Activated naive CD8-positive, alpha-beta T cell treated with anti-CD3 and anti-CD28 coated beads for 36 hours (primary cell): ENCODE data around the gene DNAJB6. TPM values are rescaled to one million over a fixed set of nuclear protein-coding genes. Genes with fewer than 3 reads are reported as not detected.

Source experiments
- DNase-seq: peaks from one replicate; pipeline ENCODE4 v3.0.0; 2021
- H3K27ac Mint-ChIP-seq: one replicate; pipeline ENCODE4 v1.8.0; 2022; ENCODE audit warnings: mild to moderate bottlenecking, moderate library complexity, mixed read lengths
- H3K27me3 Mint-ChIP-seq: one replicate; pipeline ENCODE4 v1.8.0; 2022; ENCODE audit warnings: mild to moderate bottlenecking, mixed read lengths
- H3K36me3 Mint-ChIP-seq: one replicate; pipeline ENCODE4 v1.8.0; 2021; ENCODE audit warnings: mild to moderate bottlenecking, mixed read lengths
- H3K4me1 Mint-ChIP-seq: one replicate; pipeline ENCODE4 v1.8.0; 2021; ENCODE audit warnings: mixed read lengths
- H3K4me3 Mint-ChIP-seq: one replicate; pipeline ENCODE4 v1.8.0; 2022; ENCODE audit warnings: mild to moderate bottlenecking, moderate library complexity, mixed read lengths
- H3K9me3 Mint-ChIP-seq: one replicate; pipeline ENCODE4 v1.8.0; 2022; ENCODE audit warnings: mixed read lengths
- total RNA-seq, 2 experiments: library from RNA; stranded (reverse); gene quantifications; one replicate each; pipeline ENCODE4 v1.2.3, GENCODE V29; 2021

Gene DNAJB6
- total RNA-seq, 2 experiments from 2014 or later, result 77.5 to 78.0 TPM

GRCh38 chr7:157347217-157347904, 10.6 kb downstream of the DNAJB6 start:
- DNase-seq, result no peak
- no peak overlapping the region for H3K4me3 Mint-ChIP-seq

GRCh38 chr7:157348548-157348947, 11.7 kb downstream of the DNAJB6 start:
- H3K27ac Mint-ChIP-seq, result no peak overlapping the region
- DNase-seq, result no peak
- no peaks in the 10 kb centered on the region for H3K27me3 Mint-ChIP-seq
- peaks cover 13% of the 10 kb centered on the region for H3K36me3 Mint-ChIP-seq
- H3K9me3 Mint-ChIP-seq, result no peaks in the 10 kb centered on the region
- H3K4me1 Mint-ChIP-seq, result peaks cover 64% of the 10 kb centered on the region
- H3K4me3 Mint-ChIP-seq, result no peak overlapping the region

More at GRCh38 chr7:157347217-157347904, 10.6 kb downstream of the DNAJB6 start:
- Mint-ChIP-seq H3K4me1 (peaks cover 60% of the 10 kb centered on the region), H3K9me3 (no peaks in the 10 kb centered on the region), H3K36me3 (peaks cover 10% of the 10 kb centered on the region), H3K27ac (peak overlapping the region; percentile 58), H3K27me3 (no peaks in the 10 kb centered on the region)

- Mint-ChIP-seq H3K4me1 (peaks cover 71% of the 10 kb centered on the region), H3K27me3 (no peaks in the 10 kb centered on the region), H3K4me3 (peak overlapping the region; percentile 19), H3K36me3 (peaks cover 13% of the 10 kb centered on the region), H3K9me3 (no peaks in the 10 kb centered on the region), H3K27ac (no peak overlapping the region)
- no peak for DNase-seq
These were observed 15.7 kb downstream of the DNAJB6 start for GRCh38 chr7:157352516-157352915.

GRCh38 chr7:157355784-157356511, 19.1 kb downstream of the DNAJB6 start:
- H3K36me3 Mint-ChIP-seq, result peaks cover 24% of the 10 kb centered on the region
- H3K27ac Mint-ChIP-seq, result peak overlapping the region; percentile 72
- no peak overlapping the region for H3K4me3 Mint-ChIP-seq
- DNase-seq, result no peak
- H3K9me3 Mint-ChIP-seq, result no peaks in the 10 kb centered on the region
- peaks cover 66% of the 10 kb centered on the region for H3K4me1 Mint-ChIP-seq
- no peaks in the 10 kb centered on the region for H3K27me3 Mint-ChIP-seq

GRCh38 chr7:157357129-157358040, 20.6 kb downstream of the DNAJB6 start:
- no peak for DNase-seq
- Mint-ChIP-seq H3K27me3 (no peaks in the 10 kb centered on the region), H3K4me1 (peaks cover 55% of the 10 kb centered on the region), H3K27ac (peak overlapping the region; percentile 65), H3K36me3 (peaks cover 27% of the 10 kb centered on the region), H3K4me3 (no peak overlapping the region), H3K9me3 (no peaks in the 10 kb centered on the region)

GRCh38 chr7:157358041-157358752, 21.4 kb downstream of the DNAJB6 start:
- Mint-ChIP-seq H3K9me3 (no peaks in the 10 kb centered on the region), H3K27me3 (no peaks in the 10 kb centered on the region), H3K27ac (peak overlapping the region; percentile 65), H3K36me3 (peaks cover 28% of the 10 kb centered on the region), H3K4me3 (no peak overlapping the region), H3K4me1 (peaks cover 50% of the 10 kb centered on the region)
- DNase-seq, result no peak

GRCh38 chr7:157358753-157359096, 21.9 kb downstream of the DNAJB6 start:
- Mint-ChIP-seq H3K27ac (peak overlapping the region; percentile 42), H3K36me3 (peaks cover 33% of the 10 kb centered on the region), H3K4me1 (peaks cover 45% of the 10 kb centered on the region), H3K9me3 (no peaks in the 10 kb centered on the region), H3K4me3 (no peak overlapping the region), H3K27me3 (no peaks in the 10 kb centered on the region)
- DNase-seq, result no peak

- H3K27ac Mint-ChIP-seq, result no peak overlapping the region
- no peak overlapping the region for H3K4me3 Mint-ChIP-seq
- H3K36me3 Mint-ChIP-seq, result peaks cover 37% of the 10 kb centered on the region
- H3K27me3 Mint-ChIP-seq, result no peaks in the 10 kb centered on the region
- no peak for DNase-seq
- H3K9me3 Mint-ChIP-seq, result no peaks in the 10 kb centered on the region
- peaks cover 42% of the 10 kb centered on the region for H3K4me1 Mint-ChIP-seq
These were observed 22.8 kb downstream of the DNAJB6 start for GRCh38 chr7:157359581-157359980.

- no peak overlapping the region for H3K27ac Mint-ChIP-seq
- peaks cover 35% of the 10 kb centered on the region for H3K4me1 Mint-ChIP-seq
- no peaks in the 10 kb centered on the region for H3K9me3 Mint-ChIP-seq
- no peak for DNase-seq
- H3K27me3 Mint-ChIP-seq, result no peaks in the 10 kb centered on the region
- H3K36me3 Mint-ChIP-seq, result peaks cover 40% of the 10 kb centered on the region
- H3K4me3 Mint-ChIP-seq, result no peak overlapping the region
These were observed 23.8 kb downstream of the DNAJB6 start for GRCh38 chr7:157360483-157361025.

- H3K36me3 Mint-ChIP-seq, result peaks cover 42% of the 10 kb centered on the region
These were observed 24.7 kb downstream of the DNAJB6 start for GRCh38 chr7:157361537-157361936.

GRCh38 chr7:157362729-157363128, 25.9 kb downstream of the DNAJB6 start:
- H3K36me3 Mint-ChIP-seq, result peaks cover 42% of the 10 kb centered on the region
- DNase-seq, result no peak

More at GRCh38 chr7:157361537-157361936, 24.7 kb downstream of the DNAJB6 start:
- Mint-ChIP-seq H3K4me1 (peaks cover 26% of the 10 kb centered on the region), H3K9me3 (no peaks in the 10 kb centered on the region), H3K27ac (no peak overlapping the region), H3K4me3 (no peak overlapping the region), H3K27me3 (no peaks in the 10 kb centered on the region)
- DNase-seq, result no peak

GRCh38 chr7:157366722-157367121, 29.9 kb downstream of the DNAJB6 start:
- no peak for DNase-seq
- Mint-ChIP-seq H3K4me3 (no peak overlapping the region), H3K27ac (no peak overlapping the region), H3K4me1 (peaks cover 6% of the 10 kb centered on the region), H3K27me3 (no peaks in the 10 kb centered on the region), H3K36me3 (peaks cover 42% of the 10 kb centered on the region), H3K9me3 (no peaks in the 10 kb centered on the region)

More at GRCh38 chr7:157362729-157363128, 25.9 kb downstream of the DNAJB6 start:
- H3K4me3 Mint-ChIP-seq, result no peak overlapping the region
- H3K27ac Mint-ChIP-seq, result no peak overlapping the region
- H3K4me1 Mint-ChIP-seq, result peaks cover 17% of the 10 kb centered on the region
- H3K27me3 Mint-ChIP-seq, result no peaks in the 10 kb centered on the region
- no peaks in the 10 kb centered on the region for H3K9me3 Mint-ChIP-seq

- no peak for DNase-seq
- no peaks in the 10 kb centered on the region for H3K9me3 Mint-ChIP-seq
- peaks cover 11% of the 10 kb centered on the region for H3K4me1 Mint-ChIP-seq
- no peak overlapping the region for H3K27ac Mint-ChIP-seq
- H3K4me3 Mint-ChIP-seq, result no peak overlapping the region
- no peaks in the 10 kb centered on the region for H3K27me3 Mint-ChIP-seq
- peaks cover 42% of the 10 kb centered on the region for H3K36me3 Mint-ChIP-seq
These were observed 32.2 kb downstream of the DNAJB6 start for GRCh38 chr7:157368955-157369354.

GRCh38 chr7:157370742-157371141, 33.9 kb downstream of the DNAJB6 start:
- Mint-ChIP-seq H3K4me1 (peaks cover 29% of the 10 kb centered on the region), H3K9me3 (no peaks in the 10 kb centered on the region), H3K27me3 (no peaks in the 10 kb centered on the region), H3K4me3 (no peak overlapping the region), H3K36me3 (peaks cover 43% of the 10 kb centered on the region), H3K27ac (no peak overlapping the region)
- DNase-seq, result no peak
